Cerebellar nuclear complex (tissue), 1 donor: ENCODE measurements around the gene BIRC6.
"Not testable (repeated sequence)": the region's sequence is repeated elsewhere in the genome, so short reads cannot be mapped to it uniquely, and the experiment has no call there.

Experiments
- DNase-seq, 2 experiments: peaks; one replicate each; lab custom pipeline; 2025; lab: John Stamatoyannopoulos, UW

Gene BIRC6

DNA sequence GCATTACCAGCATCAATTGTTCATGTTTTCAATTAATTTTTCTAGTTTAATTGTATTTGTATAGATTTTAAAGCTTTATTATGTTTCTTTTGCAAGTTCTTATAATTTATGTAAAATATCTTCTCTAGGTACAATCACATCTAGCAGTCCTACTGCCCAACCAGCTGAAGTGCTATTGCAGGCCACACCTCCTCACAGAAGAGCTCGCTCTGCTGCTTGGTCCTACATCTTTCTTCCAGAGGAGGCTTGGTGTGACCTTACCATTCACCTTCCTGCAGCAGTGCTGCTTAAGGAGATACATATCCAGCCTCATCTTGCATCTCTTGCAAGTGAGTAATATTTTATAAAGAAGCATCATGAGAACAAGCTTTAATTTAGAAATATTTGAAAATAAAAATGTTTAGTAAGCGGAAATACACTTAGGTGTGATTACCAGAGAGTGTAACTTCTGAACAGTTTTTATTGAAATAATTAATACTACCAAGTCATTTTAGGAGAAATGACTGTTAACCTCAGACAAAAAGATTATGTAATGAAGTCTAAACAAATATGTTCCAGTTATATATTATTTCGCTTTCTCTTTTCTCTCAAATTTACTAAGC, 148.2 kb downstream of the BIRC6 start:
- no peak for DNase-seq

DNA sequence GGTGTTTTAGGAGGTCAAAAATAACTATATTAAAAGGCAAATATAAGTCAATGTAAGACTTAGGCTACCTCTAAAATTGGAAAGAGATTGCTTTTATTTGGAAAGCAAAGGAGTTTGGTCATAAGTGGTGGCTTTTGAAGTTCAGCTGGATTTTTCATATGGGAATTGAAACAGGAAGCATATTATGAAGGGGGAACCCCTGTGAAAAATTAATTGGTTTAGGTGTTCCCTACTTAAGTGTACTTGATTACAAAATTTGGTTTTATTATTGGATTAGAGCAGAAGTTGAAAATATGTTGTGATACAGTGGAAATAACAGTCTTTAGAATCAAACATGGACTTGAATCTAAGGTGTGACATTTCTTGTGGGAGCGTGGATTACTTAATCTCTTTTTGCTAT, 149.6 kb downstream of the BIRC6 start:
- DNase-seq = no peak

DNA sequence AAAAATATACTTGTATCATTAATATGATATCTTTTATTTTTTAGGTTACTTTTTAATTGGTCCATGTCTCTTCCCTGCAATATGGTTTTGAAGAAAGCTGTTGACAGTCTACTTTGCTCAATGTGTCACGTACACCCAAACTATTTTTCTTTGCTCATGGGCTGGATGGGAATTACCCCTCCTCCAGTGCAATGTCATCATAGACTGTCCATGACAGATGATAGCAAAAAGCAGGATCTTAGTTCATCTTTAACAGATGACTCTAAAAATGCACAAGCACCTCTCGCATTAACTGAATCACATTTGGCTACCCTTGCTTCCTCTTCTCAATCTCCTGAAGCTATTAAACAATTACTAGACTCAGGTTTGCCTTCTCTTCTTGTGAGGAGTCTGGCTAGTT, 158.1 kb downstream of the BIRC6 start:
- DNase-seq = no peak

DNA sequence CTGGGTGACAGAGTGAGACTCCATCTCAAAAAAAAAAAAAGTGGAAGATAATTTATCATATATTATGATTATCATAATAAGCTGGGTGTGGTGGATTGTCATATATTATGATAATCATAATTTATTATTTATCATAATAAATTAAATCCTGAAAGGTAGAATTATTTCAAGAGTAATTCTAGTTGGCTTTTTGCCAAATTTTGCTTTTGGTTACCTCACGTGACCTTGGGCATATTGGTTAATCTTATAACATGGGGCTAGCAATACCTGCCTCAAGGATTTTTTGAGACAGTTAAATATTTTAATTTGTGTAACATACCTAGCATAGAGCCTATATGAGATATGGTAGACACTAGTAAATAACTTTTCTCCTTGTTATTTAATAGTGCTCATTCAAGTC, 159.7 kb downstream of the BIRC6 start:
- no peak for DNase-seq

DNA sequence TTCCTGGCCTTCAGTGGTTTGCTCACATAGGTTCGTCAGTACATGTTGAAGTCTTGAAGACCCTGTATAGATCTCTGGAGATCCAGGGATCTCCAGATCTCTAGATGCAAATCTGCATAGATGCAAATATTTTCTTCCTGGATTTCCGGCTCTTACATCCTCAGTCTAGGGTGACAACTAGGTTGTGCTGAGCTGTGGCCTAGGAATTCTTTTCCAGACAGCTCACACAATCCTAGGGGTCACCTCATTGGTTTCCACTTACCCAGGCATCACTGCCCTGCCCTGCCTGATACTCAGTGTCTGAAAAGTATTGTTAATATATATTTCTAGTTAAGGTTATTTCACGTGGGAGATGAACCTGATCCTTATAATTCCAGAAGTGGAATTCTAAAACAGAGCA, 165.9 kb downstream of the BIRC6 start:
- no peak for DNase-seq

DNA sequence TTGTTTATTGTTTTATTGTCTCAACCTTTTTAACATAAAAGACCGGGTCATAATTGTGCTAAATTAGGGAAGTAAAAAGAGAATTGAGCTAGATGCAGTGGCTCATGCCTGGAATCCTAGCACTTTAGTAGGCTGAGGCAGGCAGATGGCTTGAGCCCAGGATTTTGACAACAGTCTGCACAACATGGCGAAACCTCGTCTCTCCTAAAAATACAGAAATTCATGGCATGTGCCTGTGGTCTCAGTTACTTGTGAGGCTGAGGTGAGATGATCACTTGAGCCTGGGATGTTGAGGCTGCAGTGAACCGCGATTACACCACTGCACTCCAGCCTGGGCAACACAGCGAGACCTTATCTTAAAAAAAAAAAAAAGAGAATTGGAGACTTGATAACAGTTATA, 166.9 kb downstream of the BIRC6 start:
- DNase-seq = no peak

DNA sequence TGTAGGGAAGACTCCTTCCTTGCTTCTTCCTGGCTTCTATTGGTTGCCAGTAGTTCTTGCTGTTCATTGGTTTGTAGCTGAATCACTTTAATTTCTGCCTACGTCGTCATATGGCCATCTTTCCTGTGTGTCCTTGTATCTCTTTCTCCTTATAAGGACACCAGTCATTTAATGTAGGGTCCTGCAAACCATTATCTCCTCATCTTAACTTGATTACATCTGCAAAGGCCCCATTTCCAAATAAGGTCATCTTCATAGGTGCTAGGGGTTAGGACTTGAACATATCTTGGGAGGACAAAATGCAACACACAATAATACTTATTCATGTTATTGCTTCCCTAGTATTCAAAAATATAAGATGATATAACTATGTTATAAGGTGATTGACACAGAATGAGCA, 175.5 kb downstream of the BIRC6 start:
- DNase-seq = no peak

DNA sequence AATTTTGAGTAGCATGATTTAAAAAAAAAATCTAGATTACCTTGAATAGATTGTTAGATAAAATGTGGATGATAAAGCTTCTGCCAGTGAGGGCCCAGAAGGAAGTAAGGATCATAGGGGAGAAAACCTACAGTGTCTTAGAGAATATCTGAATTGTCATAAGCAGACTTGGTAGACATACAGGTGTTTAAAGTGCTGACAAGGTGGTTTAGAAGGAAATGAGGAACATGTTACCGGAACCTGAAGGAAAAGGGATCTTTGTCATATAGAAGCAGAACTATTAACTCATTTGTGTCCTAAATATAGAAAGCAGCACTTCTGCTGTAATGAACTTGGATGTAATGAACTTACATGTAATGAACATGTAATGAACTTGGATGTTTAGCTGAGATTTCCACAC, 176.1 kb downstream of the BIRC6 start:
- no peak for DNase-seq

DNA sequence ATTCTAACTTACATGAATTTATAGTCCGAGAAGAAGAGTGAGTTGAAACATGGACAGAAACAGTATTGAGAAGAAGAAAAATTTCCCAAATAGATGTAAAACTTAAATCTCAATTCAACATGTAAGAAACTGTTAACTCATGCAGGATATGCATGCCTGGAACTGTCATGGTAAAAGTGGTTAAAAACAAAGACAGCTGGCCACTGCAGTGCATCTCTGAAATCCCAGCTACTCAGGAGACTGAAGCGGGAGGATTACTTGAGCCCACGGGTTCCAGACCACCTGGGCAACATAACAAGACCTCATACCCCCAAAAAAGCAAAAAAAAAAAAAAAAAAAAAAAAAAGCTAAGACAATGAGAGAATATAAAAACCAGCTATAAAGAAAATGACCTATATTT, 178.0 kb downstream of the BIRC6 start:
- DNase-seq = no peak

DNA sequence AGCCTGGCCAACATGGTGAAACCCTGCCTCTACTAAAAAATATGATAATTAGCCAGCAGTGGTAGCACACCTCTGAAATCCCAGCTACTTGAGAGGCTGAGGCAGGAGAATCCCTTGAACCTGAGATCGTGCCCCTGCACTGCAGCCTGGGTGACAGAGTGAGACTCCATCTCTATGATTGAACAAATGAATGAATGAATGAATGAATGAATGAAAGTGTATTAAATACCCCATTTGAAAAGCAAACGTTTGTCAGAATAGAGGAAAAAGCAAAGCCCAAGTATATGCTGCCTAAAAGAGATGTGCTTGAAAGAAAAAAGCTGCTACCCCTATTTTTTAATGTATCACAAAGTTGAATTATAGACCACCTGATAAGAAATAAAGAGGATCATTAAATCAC, 181.9 kb downstream of the BIRC6 start:
- DNase-seq = no peak

DNA sequence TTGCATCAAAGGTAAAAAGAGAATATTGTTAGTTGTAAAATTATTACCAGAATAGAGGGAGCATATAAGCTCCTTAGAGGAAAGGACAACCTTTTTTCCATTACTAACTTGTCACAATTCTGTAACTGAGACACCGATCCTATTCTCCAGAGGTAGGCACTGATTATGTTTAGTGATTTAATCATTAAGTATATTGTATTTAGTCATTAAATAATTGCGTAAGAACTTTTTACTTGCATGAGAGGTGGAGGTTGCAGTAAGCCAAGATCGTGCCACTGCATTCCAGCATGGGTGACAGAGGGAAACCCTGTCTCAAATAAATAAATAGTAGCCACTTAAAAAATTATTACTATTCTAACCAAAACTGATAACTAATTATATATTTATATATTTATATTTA, 195.7 kb downstream of the BIRC6 start:
- not testable (repeated sequence) for DNase-seq

DNA sequence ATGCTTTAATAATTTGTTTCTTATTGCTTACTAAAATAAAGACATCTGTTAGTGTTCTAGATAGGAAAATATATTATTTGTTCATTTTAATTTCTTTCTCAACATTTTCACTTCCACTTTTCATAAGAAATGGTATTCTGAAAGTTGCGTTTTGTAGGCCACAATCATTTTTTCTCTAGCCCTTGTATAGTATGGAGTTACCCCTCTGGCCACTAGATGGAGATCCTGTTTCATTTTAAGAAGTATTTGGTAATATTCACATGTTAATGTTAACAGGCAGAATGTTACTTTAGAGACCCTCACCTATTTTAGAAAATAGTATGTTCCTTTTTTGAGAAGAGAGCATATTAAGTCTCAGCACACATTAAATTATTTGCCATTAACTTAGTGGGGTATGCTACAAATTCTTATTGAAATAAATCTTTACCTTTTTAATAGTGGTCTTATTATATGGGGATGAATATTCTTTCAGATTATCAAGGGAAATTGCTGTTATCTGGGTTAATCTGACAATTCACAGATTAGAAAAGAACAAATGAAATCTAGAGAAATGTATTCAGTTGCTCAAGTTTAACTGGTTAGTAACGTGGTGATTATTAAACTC, 197.1 kb downstream of the BIRC6 start:
- no peak for DNase-seq

DNA sequence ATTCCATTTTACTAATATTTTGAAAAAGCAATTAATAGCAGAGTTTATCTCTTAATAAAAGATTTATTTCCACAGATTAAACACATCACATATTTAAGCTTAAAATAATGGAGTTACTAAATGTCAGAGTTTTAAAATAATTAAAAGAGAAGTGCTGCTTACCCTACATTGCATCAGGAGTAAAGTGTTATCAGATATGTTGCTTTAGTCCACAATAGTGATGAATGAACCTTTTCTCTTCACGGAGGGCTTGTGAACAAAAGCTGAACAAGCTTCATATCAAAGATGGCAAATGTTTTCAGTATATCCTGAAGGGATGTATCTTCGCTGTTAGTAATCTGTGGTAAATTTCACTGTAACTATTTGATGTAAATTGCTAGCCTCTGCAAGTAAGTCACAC, 201.7 kb downstream of the BIRC6 start:
- DNase-seq = no peak

DNA sequence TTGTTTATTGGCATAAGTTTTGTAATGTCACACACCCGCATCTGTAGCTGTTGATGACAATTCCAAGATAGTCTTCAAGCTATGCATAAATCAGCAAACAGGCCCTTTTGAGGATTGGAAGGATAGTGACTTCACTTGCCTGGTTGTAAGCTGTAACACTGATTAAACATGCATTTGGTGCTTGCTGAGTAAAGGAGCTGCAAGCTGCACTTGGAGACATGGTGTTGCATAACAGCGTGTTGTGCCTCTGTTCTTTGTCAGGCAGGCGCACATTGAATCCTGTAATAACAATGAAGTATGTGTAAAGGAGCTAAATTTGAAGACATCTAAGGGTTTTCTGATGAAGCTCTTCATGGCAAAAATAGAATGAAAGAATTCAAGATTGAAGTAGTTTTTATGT, 202.3 kb downstream of the BIRC6 start:
- no peak for DNase-seq

DNA sequence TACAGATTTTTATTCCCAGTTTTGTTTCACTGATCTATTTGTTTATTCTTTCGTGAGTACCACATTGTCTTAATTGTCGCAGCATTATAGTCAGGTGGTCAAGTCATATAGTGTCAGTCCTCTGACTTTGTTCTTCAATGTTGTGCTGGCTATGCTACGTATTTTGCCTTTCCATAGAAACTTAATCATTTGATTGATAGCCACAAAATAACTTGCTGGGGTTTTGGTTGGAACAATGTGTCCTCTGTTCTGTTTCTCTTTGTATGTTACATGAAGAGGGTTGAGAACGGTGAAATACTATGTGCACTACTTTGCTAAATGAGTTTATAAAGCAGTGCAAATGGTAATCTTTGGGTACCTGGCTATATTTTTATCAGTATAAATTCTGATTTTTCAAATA, 206.1 kb downstream of the BIRC6 start:
- no peak for DNase-seq

DNA sequence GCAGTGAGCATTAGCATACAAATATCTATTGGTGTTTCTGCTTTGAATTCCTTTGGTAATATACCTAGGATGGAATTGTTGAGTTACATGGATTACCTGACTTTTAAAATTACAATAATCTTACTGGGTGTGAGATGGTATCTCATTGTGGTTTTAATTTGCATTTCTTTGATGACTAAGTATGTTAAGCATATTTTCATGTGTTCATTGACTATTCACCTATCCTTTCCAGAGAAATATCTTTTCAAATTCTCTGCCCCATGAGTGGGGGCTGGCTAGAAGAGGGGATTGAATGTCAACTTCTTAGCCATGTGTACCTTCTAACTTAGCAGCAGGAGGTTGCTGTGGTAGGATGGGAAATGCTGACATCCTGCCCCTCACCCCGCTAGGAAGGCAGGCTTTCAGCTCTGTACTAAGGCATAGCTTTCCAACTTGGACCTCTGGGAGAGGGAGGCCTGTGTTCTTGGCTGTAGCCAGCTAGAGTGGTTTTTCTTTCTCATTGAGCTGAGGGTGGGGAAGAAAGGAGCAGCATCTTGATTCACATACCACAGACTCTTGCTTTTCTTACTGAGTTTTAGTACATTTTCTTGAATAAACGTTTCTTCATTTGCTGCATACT, 207.7 kb downstream of the BIRC6 start:
- DNase-seq = no peak

DNA sequence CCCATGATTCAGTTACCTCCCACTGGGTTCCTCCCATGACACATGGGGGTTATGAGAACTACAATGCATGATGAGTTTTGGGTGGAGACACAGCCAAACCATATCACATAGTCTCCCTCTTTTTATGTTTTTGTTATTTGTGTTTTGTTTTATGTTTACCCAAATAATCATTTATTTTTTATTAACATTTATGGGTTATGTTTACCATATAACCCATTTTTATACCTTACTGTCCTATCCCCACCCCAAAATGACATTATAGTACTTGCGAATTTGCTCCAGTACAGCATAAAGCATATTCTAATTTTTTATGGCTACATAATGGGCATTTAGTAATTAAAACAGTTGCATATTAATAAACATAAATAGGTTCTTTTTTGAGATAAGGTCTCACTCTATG, 209.1 kb downstream of the BIRC6 start:
- DNase-seq = no peak

DNA sequence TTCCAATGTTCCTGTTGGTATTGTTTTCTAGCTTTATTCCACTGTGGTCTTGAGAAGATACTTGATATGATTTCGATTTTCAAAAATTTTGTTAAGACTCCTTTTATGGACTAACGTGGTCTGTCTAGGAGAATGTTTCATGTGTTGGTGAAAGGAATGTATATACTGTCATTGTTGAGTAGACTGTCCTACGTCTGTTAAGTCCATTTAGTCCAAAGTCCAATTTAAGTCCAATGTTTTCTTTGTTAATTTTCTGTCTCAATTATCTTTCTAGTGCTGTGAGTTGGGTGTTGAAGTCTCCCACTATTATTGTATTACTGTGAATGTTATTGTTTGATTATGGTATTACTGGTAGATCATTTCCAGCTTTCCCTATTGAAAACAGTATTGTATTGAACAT, 215.2 kb downstream of the BIRC6 start:
- DNase-seq = no peak

DNA sequence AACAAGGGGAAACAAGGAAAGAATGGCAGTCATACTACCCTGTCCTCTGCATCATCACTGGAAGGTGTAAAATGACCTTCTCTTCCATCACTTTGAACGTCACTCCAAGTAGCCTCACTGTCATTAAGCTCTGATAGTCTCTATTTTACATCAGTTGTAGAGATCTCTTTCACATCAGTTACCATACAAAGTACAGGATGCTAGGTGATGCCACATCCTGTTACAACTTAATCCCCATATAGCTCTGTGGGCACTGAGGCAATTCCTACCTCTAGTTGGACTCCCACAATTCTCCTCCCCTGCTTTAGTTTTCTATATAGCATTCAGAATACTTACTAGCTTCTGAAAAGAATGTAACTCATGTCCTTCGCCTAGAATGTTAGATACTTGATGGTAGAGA, 215.9 kb downstream of the BIRC6 start:
- no peak for DNase-seq

DNA sequence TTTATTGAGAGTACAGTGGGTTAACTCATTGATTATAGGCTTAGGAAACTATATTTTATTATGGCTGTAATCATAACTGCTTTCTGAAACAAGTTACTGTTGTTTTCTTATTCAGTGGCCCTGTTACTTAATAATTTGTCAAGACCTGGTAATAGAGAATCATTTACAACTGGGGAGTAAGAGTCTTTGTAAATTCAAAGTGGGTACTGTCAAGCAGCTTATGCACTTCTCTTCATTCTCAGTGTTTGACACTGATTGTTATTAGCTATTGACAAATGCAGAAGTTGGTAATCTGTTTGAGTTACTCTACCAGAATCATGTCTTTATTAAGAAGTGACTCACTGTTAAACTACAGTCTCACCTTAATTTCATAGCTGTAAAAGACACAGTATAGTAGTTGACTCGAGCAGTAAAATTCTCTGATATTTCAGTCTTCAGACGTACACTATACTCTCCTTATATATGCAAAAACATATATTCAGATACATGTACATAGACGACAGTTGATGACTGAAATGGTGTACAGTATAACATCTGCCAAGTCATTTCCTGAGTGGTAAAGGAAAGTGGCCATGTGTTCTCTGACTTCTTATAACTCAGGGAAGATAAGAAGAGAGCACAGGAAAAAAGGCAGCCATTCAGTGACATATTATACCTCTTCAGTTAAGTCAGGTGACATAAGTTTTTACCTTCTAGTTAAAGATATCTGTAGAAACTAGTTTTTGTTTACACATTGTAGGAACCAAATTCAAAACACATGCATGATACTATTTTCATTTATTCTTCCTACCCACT, 235.0 kb downstream of the BIRC6 start:
- DNase-seq = no peak

DNA sequence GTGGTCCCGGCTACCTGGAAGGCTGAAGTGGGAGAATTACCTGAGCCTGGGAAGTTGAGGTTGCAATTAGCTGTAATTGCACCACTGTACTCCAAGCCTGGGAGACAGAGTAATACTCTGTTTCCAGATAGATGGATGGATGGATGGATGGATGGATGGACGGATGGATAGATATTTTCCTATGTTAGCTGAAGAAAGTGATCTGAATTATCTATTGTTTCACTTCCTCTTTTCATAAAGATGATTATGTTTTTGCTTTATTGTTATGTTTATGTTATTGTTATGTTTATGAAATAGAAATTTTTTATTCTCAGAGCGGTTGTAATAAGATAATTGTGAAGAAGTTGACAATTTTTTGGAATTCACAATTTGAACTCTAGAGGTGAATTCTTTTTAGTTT, 237.8 kb downstream of the BIRC6 start:
- DNase-seq = no peak

DNA sequence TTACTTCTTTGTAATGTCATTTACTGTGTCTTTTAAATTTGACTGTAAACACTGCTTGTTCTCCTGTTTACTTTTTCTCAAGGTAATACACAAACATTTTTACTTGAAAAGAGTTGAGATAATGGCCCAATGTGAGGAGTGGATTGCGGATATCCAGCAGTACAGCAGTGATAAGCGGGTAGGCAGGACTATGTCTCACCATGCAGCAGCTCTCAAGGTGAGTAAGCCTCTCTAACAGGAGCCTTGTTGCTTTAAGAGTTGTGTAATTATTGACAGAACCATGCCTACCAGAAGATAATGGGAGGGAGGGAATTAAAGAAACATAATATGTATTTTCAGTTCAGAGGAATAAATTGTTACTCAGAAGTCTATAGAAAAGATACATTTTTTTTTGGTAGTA, 254.5 kb downstream of the BIRC6 start:
- no peak for DNase-seq

DNA sequence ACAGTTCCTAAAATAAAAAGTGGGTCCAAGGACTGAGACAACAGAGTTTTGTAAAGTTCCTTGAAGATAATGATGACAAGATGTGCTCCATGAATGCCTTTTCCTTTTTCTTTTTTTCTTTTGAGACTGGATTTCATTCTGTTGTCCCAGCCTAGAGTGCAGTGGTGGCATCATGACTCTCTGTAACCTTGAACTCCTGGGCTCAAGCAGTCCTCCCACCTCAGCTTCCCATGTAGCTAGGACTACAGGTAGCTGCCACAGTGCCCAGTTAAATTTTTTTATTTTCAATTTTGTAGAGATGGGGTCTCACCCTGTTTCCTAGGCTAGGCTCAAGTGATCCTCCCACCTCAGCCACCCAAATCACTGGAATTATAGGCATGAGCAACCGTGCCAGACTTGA, 254.9 kb downstream of the BIRC6 start:
- no peak for DNase-seq
